Measurements from ENCODE around the gene OR51B6.

OR51B6 gene

DNA sequence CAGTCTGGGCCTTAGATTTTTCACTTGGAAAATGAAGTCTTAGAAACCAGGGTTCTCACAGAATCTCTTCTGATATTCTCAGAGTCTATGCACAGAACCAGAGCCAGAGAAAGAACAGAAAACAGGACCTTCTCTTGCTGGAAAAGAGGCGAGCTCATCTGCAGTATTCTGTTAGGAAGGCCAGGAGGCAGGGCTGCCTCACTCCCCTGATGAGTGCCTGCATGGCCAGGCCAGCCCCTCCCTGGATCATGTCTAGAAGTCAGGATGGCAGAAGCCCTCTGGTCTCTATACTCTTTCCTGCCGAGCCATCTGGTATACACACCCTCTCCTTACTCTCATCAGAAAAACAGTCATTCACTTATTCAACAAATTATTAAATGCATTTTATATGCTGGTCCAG is 33.0 kb downstream of the OR51B6 start:
- POLR2A ChIA-PET, result no interaction called here

DNA sequence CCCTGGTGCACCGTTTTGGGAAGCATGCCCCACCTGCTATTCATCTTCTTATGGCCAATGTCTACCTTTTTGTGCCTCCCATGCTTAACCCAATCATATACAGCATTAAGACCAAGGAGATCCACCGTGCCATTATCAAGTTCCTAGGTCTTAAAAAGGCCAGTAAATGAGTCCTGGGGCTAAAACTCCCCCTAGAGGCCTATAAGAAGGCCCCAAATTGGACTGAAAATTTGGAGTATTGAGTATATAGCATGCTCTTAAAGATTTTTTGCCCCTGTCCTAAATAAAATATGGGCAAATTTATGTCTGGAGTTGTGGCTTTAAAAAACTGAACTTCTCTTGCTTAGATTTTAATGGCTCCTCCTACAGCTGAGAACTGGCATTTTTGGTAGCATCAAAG is 38.9 kb downstream of the OR51B6 start:
- H3K4me1 ChIP-seq (ENCODE audit: control insufficient read depth, insufficient read depth, low read length), result no peaks in the 10 kb centered on the region
- no peak overlapping the region for H3K4me3 ChIP-seq (ENCODE audit: low read depth, low read length)
- CTCF ChIA-PET, result no interaction called here
- TF ChIP-seq ZBTB21 (tag by site-specific recombination; IDR thresholded peaks at IDR 0.05) (no peak), GLIS1 (tag by site-specific recombination; IDR thresholded peaks at IDR 0.05) (no peak), TRIM28 (IDR thresholded peaks at IDR 0.05; ENCODE audit: borderline replicate concordance, low read length) (no peak), ZBTB20 (tag by site-specific recombination; IDR thresholded peaks at IDR 0.05) (no peak), ZSCAN30 (tag by site-specific recombination; IDR thresholded peaks at IDR 0.05) (no peak), ZNF776 (tag by site-specific recombination; IDR thresholded peaks at IDR 0.05; ENCODE audit: borderline replicate concordance) (no peak), OVOL3 (tag by site-specific recombination; IDR thresholded peaks at IDR 0.05) (no peak), ZNF623 (tag by site-specific recombination; IDR thresholded peaks at IDR 0.05) (no peak), MZF1 (tag by site-specific recombination; IDR thresholded peaks at IDR 0.05; ENCODE audit: borderline replicate concordance) (no peak), ZNF132 (tag by site-specific recombination; IDR thresholded peaks at IDR 0.05; ENCODE audit: borderline replicate concordance) (no peak), ZNF785 (tag by site-specific recombination; IDR thresholded peaks at IDR 0.05) (no peak)
- TF ChIP-seq, protein P1, sequence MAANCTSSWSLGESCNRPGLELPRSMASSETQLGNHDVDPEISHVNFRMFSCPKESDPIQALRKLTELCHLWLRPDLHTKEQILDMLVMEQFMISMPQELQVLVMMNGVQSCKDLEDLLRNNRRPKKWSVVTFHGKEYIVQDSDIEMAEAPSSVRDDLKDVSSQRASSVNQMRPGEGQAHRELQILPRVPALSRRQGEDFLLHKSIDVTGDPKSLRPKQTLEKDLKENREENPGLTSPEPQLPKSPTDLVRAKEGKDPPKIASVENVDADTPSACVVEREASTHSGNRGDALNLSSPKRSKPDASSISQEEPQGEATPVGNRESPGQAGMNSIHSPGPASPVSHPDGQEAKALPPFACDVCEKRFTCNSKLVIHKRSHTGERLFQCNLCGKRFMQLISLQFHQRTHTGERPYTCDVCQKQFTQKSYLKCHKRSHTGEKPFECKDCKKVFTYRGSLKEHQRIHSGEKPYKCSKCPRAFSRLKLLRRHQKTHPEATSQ (tag by site-specific recombination; IDR thresholded peaks at IDR 0.05), result no peak
- TF ChIP-seq, protein P2, sequence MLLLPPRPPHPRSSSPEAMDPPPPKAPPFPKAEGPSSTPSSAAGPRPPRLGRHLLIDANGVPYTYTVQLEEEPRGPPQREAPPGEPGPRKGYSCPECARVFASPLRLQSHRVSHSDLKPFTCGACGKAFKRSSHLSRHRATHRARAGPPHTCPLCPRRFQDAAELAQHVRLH (tag by site-specific recombination; IDR thresholded peaks at IDR 0.05), result no peak
- H3K36me3 ChIP-seq (ENCODE audit: control insufficient read depth in 2 of 2, insufficient read depth in 1 of 2, low read length in 2 of 2), result no peaks in the 10 kb centered on the region
- H3K9me3 ChIP-seq (ENCODE audit: control insufficient read depth, insufficient read depth, low read depth, low read length), result no peaks in the 10 kb centered on the region
- POLR2A ChIA-PET, result no interaction called here
- no peak overlapping the region for H3K27ac ChIP-seq (ENCODE audit: extremely low read depth, low read depth, low read length)

More for the DNA sequence above, 33.0 kb downstream of the OR51B6 start:
- CTCF ChIA-PET, result interaction anchor here (0.9 kb wide), 1 partner anchor 180 kb away, joined by 3 read pairs; no protein-coding TSS in a partner anchor
- TF ChIP-seq ZNF629 (tag by site-specific recombination; IDR thresholded peaks at IDR 0.05), result no peak
- Histone ChIP-seq H3K4me1 (ENCODE audit: control insufficient read depth, insufficient read depth, low read length) (no peaks in the 10 kb centered on the region), H3K36me3 (ENCODE audit: control insufficient read depth in 2 of 2, insufficient read depth in 1 of 2, low read length in 2 of 2) (no peaks in the 10 kb centered on the region), H3K27ac (ENCODE audit: extremely low read depth, low read depth, low read length) (no peak overlapping the region), H3K4me3 (ENCODE audit: low read depth, low read length) (no peak overlapping the region), H3K9me3 (ENCODE audit: control insufficient read depth, insufficient read depth, low read depth, low read length) (no peaks in the 10 kb centered on the region)

DNA sequence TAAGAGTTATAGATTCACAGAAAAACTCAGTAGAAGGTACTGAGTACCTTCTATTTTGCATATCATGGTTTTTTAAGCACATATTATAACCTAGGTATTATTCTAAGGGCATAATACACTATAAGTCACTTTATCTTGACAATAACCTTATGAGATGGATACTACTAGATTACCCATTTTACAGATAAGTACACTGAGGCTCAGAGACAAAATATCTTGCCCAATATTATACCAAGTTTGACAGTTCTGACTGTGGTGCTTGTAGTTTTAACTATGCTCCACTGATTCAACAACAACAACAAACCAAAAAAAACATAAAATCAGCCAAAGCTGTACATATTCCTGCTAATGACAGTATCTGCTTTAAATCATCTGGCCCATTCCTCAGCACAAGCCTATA is 42.8 kb downstream of the OR51B6 start:
- no peak overlapping the region for H3K27ac ChIP-seq (ENCODE audit: extremely low read depth, low read depth, low read length)
- H3K4me1 ChIP-seq (ENCODE audit: control insufficient read depth, insufficient read depth, low read length), result no peaks in the 10 kb centered on the region
- POLR2A ChIA-PET, result no interaction called here
- H3K9me3 ChIP-seq (ENCODE audit: control insufficient read depth, insufficient read depth, low read depth, low read length), result no peaks in the 10 kb centered on the region
- H3K36me3 ChIP-seq (ENCODE audit: control insufficient read depth in 2 of 2, insufficient read depth in 1 of 2, low read length in 2 of 2), result no peaks in the 10 kb centered on the region
- CTCF ChIA-PET, result no interaction called here
- no peak overlapping the region for H3K4me3 ChIP-seq (ENCODE audit: low read depth, low read length)
- TF ChIP-seq ZNF510 (tag by site-specific recombination; IDR thresholded peaks at IDR 0.05; ENCODE audit: insufficient replicate concordance) (no peak), RBAK (tag by site-specific recombination; IDR thresholded peaks at IDR 0.05) (no peak), ZNF311 (tag by site-specific recombination; IDR thresholded peaks at IDR 0.05; ENCODE audit: borderline replicate concordance) (no peak), ZNF664 (tag by site-specific recombination; IDR thresholded peaks at IDR 0.05) (no peak)
- TF ChIP-seq, protein P3, sequence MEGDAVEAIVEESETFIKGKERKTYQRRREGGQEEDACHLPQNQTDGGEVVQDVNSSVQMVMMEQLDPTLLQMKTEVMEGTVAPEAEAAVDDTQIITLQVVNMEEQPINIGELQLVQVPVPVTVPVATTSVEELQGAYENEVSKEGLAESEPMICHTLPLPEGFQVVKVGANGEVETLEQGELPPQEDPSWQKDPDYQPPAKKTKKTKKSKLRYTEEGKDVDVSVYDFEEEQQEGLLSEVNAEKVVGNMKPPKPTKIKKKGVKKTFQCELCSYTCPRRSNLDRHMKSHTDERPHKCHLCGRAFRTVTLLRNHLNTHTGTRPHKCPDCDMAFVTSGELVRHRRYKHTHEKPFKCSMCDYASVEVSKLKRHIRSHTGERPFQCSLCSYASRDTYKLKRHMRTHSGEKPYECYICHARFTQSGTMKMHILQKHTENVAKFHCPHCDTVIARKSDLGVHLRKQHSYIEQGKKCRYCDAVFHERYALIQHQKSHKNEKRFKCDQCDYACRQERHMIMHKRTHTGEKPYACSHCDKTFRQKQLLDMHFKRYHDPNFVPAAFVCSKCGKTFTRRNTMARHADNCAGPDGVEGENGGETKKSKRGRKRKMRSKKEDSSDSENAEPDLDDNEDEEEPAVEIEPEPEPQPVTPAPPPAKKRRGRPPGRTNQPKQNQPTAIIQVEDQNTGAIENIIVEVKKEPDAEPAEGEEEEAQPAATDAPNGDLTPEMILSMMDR (tag by site-specific recombination; IDR thresholded peaks at IDR 0.05), result no peak
- TF ChIP-seq, protein P1 (tag by site-specific recombination; IDR thresholded peaks at IDR 0.05), result no peak
